Activated T-cell treated with anti-CD3 and anti-CD28 coated beads for 48 hours (primary cell): Measurements from ENCODE around the gene DAPK2.
"Not testable (repeated sequence)": the region's sequence is repeated elsewhere in the genome, so short reads cannot be mapped to it uniquely, and the experiment has no call there.

Experiments used
- DNase-seq: peaks from one replicate; pipeline ENCODE4 v3.0.0-alpha.2; 2020; ENCODE audit warnings: low read depth

DAPK2 gene

DNA sequence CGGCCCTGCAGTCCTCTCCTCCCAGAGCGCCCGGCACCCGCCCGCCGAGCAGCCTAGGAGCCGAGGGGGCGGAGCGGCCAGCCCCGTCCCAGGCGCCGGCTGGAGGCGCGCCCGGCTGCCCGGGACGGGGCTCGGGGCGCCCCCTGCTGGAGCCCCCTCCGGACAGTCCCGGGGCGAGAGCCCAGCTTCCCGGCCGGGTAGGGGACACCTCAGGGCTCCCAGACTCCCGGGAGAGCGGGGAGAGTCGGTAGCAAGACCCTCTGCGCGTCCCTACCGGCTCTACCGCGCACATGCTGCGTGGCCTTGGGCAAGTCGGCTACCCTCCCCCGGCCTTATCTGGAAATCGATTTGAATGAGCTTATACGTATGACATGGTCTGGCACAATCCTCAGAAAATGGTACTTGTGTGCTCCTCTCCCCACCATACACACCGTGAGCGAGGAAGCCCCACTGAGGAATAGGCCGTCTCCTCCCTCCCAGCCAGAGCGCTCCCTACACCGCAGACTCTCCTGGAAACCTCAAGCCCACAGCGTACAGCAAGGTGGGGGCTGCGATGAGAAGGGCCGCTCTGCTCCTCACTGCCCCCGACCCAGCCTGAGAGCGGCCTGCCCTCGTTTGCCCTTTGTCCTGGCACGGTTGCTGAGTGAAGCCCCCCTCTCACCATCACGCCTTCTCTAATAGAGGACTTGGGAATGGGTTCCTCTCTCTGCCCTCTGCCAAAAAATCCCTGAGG, at the start of gene DAPK2:
Gene DAPK2, minus strand, starts transcription at position 65 of the 733 bp plus-strand sequence. CDS start 6,224 bp downstream, outside the sequence.
- peak; percentile 71 for DNase-seq

- no peak for DNase-seq
These were observed 49.1 kb upstream of the DAPK2 start for GRCh38 chr15:64095431-64095794.

DNA sequence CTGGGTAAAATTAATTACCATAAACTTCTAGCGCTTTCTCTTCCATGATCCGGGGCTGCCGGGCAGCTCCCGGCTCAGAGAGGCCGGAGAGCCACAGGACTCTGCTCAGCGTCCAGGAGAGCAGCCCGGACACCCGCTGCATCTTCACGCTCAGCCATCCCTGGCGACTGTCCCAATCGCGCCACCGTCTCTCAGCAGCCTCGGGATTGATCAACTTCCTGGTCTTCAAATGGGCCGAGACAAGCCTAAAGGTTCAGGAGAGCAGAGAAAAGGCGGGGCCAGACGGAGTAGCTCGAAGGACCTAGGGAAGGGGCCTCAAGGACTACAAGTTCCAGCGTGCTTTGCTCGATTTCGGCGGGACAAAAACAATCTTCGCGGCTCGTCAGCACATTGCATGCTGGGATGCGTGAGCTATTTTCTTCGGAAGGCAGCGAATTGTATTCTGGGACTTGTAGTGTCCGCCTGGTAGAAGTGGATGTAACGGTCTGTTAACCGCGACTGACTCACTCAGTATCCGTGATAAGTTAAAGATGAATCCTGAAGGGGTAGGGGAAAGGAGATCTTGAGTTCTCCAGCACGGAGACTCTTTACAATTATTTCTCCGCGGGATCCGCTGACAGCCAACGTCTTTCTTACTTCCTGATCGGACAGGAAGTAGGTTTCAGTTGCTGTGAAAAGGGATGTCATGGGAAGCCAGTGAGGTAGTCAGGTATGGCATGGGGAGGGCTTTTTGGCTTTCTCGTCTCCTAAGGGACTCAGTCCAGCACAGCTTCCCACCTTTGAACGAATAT, 47.5 kb upstream of the DAPK2 start, which contains the start of gene CIAO2A:
Gene CIAO2A, minus strand, starts transcription at position 212 of the 791 bp plus-strand sequence. Its CDS starts 70 bp downstream, at position 142.
- peak; percentile 87 for DNase-seq

- peak; percentile 38 for DNase-seq
These were observed 46.8 kb upstream of the DAPK2 start for GRCh38 chr15:64092864-64093626.

GRCh38 chr15:64092075-64092820, 46.0 kb upstream of the DAPK2 start:
- DNase-seq = no peak

DNA sequence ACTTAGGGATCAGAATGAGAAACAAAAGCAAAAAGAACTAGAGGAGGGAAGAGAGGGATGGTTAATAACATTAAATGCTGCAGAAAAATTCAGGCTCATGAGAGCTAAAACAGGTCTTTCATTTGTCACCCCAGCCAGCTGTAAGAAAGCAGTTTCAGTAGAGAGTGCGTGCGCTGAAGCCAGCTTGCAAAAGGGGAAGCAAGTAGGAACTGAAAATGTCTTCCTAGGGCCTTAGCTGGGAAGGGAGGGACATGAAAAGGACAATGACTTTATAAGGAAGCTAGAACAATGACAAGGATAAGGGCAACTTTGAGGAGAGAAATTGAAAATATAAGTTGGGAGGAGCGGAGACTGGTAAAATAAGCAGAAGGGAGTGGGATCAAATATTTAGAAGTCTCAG, 44.2 kb upstream of the DAPK2 start:
- no peak for DNase-seq

DNA sequence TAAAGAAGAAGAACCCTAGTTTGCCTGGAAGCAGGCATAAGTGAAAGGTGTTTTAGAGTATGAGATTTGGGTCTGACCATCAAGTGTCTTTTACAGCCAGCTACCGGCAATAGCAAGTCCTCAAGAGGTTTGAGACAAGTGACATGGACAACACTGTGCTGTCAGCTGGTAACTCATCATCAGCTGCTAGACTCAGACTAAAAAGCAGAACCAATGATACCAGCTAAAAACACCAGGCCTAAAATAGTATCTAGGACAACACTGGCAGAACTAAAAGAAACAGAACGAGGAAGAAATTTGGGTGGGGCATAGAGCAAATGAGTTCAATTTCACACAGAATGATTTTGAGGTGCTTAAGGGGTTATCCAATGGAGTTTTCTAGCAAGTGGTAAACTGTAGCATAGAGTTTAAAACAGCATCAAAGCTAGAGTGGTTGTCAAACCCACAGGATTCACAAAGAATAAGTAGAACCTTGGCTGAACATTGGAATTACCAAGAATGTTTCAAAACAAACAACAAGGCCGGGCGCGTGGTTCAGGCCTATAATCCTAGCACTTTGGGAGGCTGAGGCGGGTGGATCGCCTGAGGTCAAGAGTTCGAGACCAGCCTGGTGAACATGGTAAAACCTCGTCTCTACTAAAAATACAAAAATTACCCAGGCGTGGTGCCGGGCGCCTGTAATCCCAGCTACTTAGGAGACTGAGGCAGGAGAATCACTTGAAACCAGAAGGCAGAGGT, 43.4 kb upstream of the DAPK2 start:
- no peak for DNase-seq

DNA sequence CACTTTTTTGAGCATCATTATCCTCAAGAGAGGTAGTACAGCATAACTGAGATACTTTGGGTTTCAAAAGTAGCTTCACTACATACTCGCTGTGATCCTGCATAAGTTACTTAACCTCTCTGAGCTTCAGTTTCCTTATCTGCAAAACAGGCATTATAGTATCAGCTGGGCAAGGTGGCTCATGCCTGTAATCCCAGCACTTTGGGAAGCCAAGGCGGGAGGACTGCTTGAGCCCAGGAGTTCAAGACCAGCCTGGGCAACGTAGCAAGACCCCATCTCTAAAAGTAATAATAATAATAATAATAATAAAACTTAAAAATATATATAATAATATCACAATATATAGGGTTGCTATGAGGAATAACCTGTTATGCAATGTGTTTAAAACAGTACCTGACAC, 36.5 kb upstream of the DAPK2 start:
- no peak for DNase-seq

DNA sequence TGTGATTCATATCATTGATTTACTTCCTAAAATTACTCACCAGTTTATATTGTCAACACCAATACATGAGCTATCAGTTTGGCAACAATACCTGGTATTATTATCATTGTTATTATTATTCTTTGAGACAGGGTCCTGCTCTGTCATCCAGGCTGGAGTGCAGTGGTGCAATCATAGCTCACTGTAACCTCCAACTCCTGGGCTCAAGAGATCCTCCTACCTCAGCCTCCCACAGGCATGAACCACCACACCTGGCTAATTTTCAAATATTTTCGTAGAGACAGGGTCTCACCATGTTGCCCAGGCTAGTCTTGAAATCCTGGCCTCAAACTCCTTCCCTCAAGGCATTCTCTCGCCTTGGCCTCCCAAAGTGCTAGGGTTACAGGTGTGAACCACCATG, 27.2 kb upstream of the DAPK2 start:
- DNase-seq = not testable (repeated sequence)

DNA sequence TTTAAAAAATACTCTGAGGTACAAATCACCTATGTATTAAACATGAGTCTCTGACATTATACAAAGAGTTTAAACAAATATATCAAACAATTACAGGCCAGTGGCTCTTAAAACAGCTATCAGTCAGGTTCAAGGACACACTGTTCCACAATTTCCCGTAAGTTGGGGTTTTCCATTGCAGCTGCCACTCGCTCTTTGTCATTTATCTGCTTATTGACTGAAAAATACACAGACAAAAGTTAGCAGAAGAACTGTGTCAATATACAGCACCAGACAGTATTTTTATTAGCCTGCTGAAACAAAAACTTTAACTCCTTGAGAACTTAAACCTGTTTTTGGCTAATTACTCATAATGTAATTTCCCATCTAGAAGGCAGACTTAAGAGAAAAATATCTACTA, 26.5 kb upstream of the DAPK2 start:
- DNase-seq = no peak

- DNase-seq = no peak
These were observed 25.9 kb upstream of the DAPK2 start for GRCh38 chr15:64071931-64072765.

GRCh38 chr15:64070965-64071851, 24.9 kb upstream of the DAPK2 start:
- no peak for DNase-seq

- no peak for DNase-seq
These were observed 23.8 kb upstream of the DAPK2 start for GRCh38 chr15:64070106-64070505.

- no peak for DNase-seq
These were observed 21.8 kb upstream of the DAPK2 start for GRCh38 chr15:64068133-64068532.

- DNase-seq = peak; percentile 49
These were observed 21.3 kb upstream of the DAPK2 start for GRCh38 chr15:64067564-64068030.

DNA sequence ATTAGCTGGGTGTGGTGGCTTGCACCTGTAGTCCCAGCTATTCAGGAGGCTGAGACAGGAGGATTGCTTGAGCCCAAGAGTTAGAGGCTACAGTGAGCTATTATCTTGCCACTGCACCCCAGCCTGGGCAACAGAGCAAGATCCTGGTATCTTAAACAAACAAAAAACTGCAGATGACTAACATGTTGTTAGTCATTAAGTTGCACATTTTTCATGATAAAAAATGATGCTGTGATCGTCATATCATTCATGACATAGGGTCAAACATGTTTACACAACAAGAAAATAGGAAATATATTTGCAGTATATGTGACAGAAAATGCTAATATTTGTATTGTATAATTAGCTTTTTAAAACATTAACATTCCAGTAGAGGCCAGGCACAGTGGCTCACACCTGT, 20.2 kb upstream of the DAPK2 start:
- no peak for DNase-seq

GRCh38 chr15:64060716-64061115, 14.4 kb upstream of the DAPK2 start:
- no peak for DNase-seq

DNA sequence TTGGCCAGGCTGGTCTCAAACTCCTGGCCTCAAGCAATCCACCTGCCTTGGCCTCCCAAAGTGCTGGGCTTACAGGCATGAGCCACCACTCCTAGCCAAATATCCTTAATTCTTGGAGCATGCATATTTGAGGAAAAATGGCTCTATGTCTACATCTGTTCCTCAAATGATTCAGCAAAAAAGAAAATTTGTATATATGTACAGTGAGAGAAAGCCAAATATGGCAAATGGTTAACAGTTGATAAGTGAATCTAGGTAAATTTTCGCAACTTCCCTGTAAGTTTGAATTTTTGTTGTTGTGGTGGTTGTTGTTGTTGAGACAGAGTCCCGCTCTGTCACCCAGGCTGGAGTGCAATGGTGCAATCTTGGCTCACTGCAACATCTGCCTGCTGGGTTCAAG, 12.8 kb upstream of the DAPK2 start:
- DNase-seq = not testable (repeated sequence)

GRCh38 chr15:64058279-64058678, 12.0 kb upstream of the DAPK2 start:
- no peak for DNase-seq
